Limb (tissue), 2 donors: ENCODE data around the gene SRP9.

Experiments used
- DNase-seq, 2 donors: peaks; one replicate each; pipeline ENCODE4 v3.0.0-alpha.2; 2016; ENCODE audit errors: extremely low spot score in 2 of 2

Gene SRP9

GRCh38 chr1:225838793-225839192 is 61.2 kb downstream of the SRP9 start:
- DNase-seq = no peak
